NCI-H748 (cell line): ENCODE measurements around the gene OBSL1.

Experiments used
- DNase-seq: peaks from one replicate; lab custom pipeline; 2025; ENCODE audit not compliant: unreplicated experiment; lab: John Stamatoyannopoulos, UW

Gene OBSL1

GRCh38 chr2:219552382-219553167 is 18.8 kb downstream of the OBSL1 start:
- DNase-seq, result peak; percentile 91

- peak; percentile 89 for DNase-seq
These were observed 19.6 kb downstream of the OBSL1 start for GRCh38 chr2:219551441-219552381.

GRCh38 chr2:219549619-219550018 is 21.7 kb downstream of the OBSL1 start:
- no peak for DNase-seq

- DNase-seq, result no peak
These were observed 22.3 kb downstream of the OBSL1 start for GRCh38 chr2:219548990-219549389.

- DNase-seq, result no peak
These were observed 23.7 kb downstream of the OBSL1 start for GRCh38 chr2:219547621-219548020.

GRCh38 chr2:219545943-219546352 is 25.4 kb downstream of the OBSL1 start:
- no peak for DNase-seq

GRCh38 chr2:219545295-219545942 is 25.9 kb downstream of the OBSL1 start:
- no peak for DNase-seq

GRCh38 chr2:219544567-219544966 is 26.8 kb downstream of the OBSL1 start:
- no peak for DNase-seq

- DNase-seq, result peak; percentile 99
These were observed 27.6 kb downstream of the OBSL1 start, which contains the start of the genes CHPF and TMEM198 for GRCh38 chr2:219543596-219544358. Gene CHPF, minus strand, starts transcription at chr2:219543809. Its CDS starts 271 bp downstream, at chr2:219543538. Gene TMEM198, plus strand, starts transcription at chr2:219544028. Its CDS starts 700 bp downstream, at chr2:219544728.

- DNase-seq, result no peak
These were observed 28.3 kb downstream of the OBSL1 start for GRCh38 chr2:219542931-219543595.

- peak; percentile 92 for DNase-seq
These were observed 29.6 kb downstream of the OBSL1 start for GRCh38 chr2:219541611-219542180.

- DNase-seq, result no peak
These were observed 30.4 kb downstream of the OBSL1 start for GRCh38 chr2:219540784-219541504.

GRCh38 chr2:219539926-219540678 is 31.2 kb downstream of the OBSL1 start:
- no peak for DNase-seq

- DNase-seq, result no peak
These were observed 32.2 kb downstream of the OBSL1 start for GRCh38 chr2:219538956-219539788.

- no peak for DNase-seq
These were observed 32.8 kb downstream of the OBSL1 start for GRCh38 chr2:219538504-219538951.

GRCh38 chr2:219537657-219538488 is 33.5 kb downstream of the OBSL1 start:
- DNase-seq, result no peak
